Type B pancreatic cell (in vitro differentiated cells): Measurements from ENCODE around the gene MADD. TPM values are rescaled to one million over a fixed set of nuclear protein-coding genes. Genes with fewer than 3 reads are reported as not detected.
A peak's percentile ranks its signal among the peaks of the same experiment; 100 is the strongest.

Experiments
- DNase-seq: peaks from one replicate; pipeline ENCODE4 v3.0.0; 2021; ENCODE audit warnings: mixed read lengths; ENCODE audit not compliant: unreplicated experiment; ENCODE audit errors: extremely low spot score
- H3K27ac Mint-ChIP-seq: 2 replicates; pipeline ENCODE4 v1.8.0; 2021; ENCODE audit warnings: mild to moderate bottlenecking, mixed read lengths
- H3K27me3 Mint-ChIP-seq: 2 replicates; pipeline ENCODE4 v1.8.0; 2021; ENCODE audit warnings: mixed read lengths
- H3K36me3 Mint-ChIP-seq: 2 replicates; pipeline ENCODE4 v1.8.0; 2021; ENCODE audit warnings: mixed read lengths
- H3K4me1 Mint-ChIP-seq: one replicate; pipeline ENCODE4 v1.8.0; 2021; ENCODE audit warnings: mixed read lengths; ENCODE audit not compliant: unreplicated experiment
- H3K4me3 Mint-ChIP-seq: 2 replicates; pipeline ENCODE4 v1.8.0; 2021; ENCODE audit warnings: mild to moderate bottlenecking, mixed read lengths
- H3K9me3 Mint-ChIP-seq: 2 replicates; pipeline ENCODE4 v1.8.0; 2021; ENCODE audit warnings: mixed read lengths
- total RNA-seq: library from RNA; stranded (reverse); gene quantifications from 2 replicates; pipeline ENCODE4 v1.2.1, GENCODE V29; 2021; ENCODE audit warnings: low replicate concordance
- TF ChIP-seq, protein P1 (sequence below): fragments of 200-600 bp; sonication (generic); conservative IDR thresholded peaks from 2 replicates; pipeline ENCODE4 v1.5.0; 2021; ENCODE audit warnings: antibody characterized with exemption, mild to moderate bottlenecking

Gene MADD
- total RNA-seq, 1 donor from 2014 or later, result 47.7 TPM

GRCh38 chr11:47267876-47268275 is 2.1 kb upstream of the MADD start:
- no peaks in the 10 kb centered on the region for H3K9me3 Mint-ChIP-seq

GRCh38 chr11:47268448-47269001 is 1.4 kb upstream of the MADD start:
- Mint-ChIP-seq H3K27me3 (no peaks in the 10 kb centered on the region), H3K36me3 (no peaks in the 10 kb centered on the region), H3K4me3 (peak overlapping the region; percentile 91), H3K4me1 (peaks cover 42% of the 10 kb centered on the region), H3K9me3 (no peaks in the 10 kb centered on the region), H3K27ac (peak overlapping the region; percentile 99)
- TF ChIP-seq, protein P1, sequence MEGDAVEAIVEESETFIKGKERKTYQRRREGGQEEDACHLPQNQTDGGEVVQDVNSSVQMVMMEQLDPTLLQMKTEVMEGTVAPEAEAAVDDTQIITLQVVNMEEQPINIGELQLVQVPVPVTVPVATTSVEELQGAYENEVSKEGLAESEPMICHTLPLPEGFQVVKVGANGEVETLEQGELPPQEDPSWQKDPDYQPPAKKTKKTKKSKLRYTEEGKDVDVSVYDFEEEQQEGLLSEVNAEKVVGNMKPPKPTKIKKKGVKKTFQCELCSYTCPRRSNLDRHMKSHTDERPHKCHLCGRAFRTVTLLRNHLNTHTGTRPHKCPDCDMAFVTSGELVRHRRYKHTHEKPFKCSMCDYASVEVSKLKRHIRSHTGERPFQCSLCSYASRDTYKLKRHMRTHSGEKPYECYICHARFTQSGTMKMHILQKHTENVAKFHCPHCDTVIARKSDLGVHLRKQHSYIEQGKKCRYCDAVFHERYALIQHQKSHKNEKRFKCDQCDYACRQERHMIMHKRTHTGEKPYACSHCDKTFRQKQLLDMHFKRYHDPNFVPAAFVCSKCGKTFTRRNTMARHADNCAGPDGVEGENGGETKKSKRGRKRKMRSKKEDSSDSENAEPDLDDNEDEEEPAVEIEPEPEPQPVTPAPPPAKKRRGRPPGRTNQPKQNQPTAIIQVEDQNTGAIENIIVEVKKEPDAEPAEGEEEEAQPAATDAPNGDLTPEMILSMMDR, result no peak
- DNase-seq, result no peak

More at GRCh38 chr11:47267876-47268275, 2.1 kb upstream of the MADD start:
- peaks cover 40% of the 10 kb centered on the region for H3K4me1 Mint-ChIP-seq
- TF ChIP-seq, protein P1, result no peak
- H3K4me3 Mint-ChIP-seq, result peak overlapping the region; percentile 91
- H3K36me3 Mint-ChIP-seq, result no peaks in the 10 kb centered on the region
- no peak for DNase-seq
- no peaks in the 10 kb centered on the region for H3K27me3 Mint-ChIP-seq
- peak overlapping the region; percentile 99 for H3K27ac Mint-ChIP-seq

DNA sequence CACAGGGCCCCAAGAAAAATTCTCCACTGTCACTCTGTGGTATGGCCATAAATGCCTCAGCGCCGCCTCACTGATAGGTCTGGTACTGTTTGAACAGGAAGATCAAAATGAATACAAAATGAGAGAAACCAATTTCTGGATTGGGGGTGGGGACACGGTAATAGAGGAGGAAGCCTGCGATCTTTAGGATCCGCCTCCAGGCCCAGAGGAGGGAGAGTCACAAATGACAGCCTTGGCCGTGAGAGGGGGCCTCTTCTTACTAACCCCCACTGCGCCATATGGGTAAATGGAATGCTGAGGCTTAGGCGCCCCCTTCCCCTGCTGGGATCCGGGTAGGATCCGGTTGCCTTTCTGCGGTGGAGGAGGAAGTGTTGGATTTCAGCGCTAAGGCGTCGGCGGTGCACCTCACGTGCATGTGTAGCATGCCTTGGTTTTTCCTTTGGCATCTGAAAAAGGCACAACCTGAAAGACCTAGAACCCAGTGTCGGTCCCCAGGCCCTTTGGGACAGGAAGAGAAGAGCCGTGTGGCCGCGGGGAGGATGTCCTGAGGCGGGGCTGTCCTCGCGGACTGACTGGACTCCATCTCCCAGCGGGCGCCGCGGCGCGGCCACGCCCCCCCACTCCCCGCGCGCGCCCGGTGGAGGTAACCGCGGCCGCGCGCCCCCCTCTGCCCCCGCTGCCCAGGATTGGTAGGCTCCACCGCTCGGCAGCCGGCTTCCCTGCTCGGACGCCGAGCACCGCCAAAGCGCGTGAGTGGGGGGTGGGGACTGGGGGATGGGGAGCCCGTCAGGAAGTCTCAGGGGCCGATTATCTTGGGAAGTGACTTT is 718 bp upstream of the MADD start:
- TF ChIP-seq, protein P1, result peak; percentile 44
- Mint-ChIP-seq H3K9me3 (no peaks in the 10 kb centered on the region), H3K4me1 (peaks cover 42% of the 10 kb centered on the region), H3K36me3 (no peaks in the 10 kb centered on the region), H3K4me3 (peak overlapping the region; percentile 91), H3K27ac (peak overlapping the region; percentile 99), H3K27me3 (no peaks in the 10 kb centered on the region)
- DNase-seq, result peak; percentile 91

DNA sequence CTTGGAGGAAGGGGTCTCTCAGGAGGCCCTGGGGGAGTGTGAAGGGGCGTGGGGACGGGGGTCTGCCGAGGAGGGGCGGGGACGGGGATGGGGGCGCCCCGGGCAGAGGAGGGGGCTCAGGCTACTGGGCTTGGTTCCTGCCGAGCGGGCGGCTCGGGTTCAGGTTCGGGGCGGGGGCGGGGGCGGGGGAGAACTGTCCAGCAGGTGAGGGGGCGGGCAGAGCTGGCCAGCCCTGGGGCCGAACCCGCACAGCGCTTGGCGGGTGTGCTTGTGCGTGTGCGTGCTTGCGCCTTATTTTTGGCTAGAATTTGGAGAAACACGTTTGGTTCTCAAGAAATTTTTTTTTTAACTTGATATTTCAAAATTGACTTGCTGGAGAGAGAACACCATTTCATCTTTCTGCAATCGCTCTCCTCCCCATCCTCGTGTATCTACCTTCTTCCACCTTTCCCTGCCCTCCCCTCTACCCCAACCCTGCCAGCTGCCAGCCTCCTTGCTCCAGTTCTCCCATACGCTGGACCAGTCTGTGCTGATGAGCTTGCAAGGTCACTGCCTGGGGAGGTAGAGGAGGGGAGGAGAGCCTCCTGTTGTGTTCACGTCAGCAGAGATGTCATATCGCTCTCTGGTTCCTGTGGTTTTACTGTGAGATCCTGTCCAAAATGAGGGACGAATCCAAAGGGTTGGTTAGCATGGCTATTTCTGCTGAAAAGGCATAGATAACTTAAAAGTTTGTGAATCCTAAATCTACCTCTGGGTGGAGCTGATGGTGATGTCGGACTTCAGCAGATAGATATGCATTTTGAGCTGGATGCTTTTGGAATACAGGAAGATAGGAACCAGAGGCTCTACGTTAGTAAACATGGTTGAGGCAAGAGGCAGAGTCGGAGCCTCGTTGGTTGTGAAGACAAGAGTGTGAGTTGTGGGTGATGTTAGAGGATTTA is 668 bp downstream of the MADD start:
- Mint-ChIP-seq H3K4me3 (peak overlapping the region; percentile 88), H3K9me3 (no peaks in the 10 kb centered on the region)

GRCh38 chr11:47271328-47271727 is 1.4 kb downstream of the MADD start:
- Mint-ChIP-seq H3K27ac (peak overlapping the region; percentile 82), H3K36me3 (no peaks in the 10 kb centered on the region), H3K4me3 (peak overlapping the region; percentile 88), H3K27me3 (no peaks in the 10 kb centered on the region), H3K9me3 (no peaks in the 10 kb centered on the region), H3K4me1 (peaks cover 38% of the 10 kb centered on the region)
- DNase-seq, result no peak
- TF ChIP-seq, protein P1, result no peak

More for the DNA sequence above, 668 bp downstream of the MADD start:
- Mint-ChIP-seq H3K36me3 (no peaks in the 10 kb centered on the region), H3K27ac (peak overlapping the region; percentile 82), H3K4me1 (peaks cover 38% of the 10 kb centered on the region), H3K27me3 (no peaks in the 10 kb centered on the region)
- TF ChIP-seq, protein P1, result no peak
- no peak for DNase-seq
